Activated CD4-positive, alpha-beta T cell treated with anti-CD3 and anti-CD28 coated beads for 4 hours (primary cell): ENCODE results near the gene TMEM151B.
A peak's percentile ranks its signal among the peaks of the same experiment; 100 is the strongest.
"Not testable (repeated sequence)": the region's sequence is repeated elsewhere in the genome, so short reads cannot be mapped to it uniquely, and the experiment has no call there.

Source experiments
- DNase-seq, 2 donors: peaks; one replicate each; pipeline ENCODE4 v3.0.0-alpha.2; 2020

TMEM151B gene

GRCh38 chr6:44269921-44270525 lies at the start of gene TMEM151B:
TSS of gene TMEM151B (plus strand) at chr6:44270450. CDS start at chr6:44270743, 293 bp downstream.
- DNase-seq: no peak

GRCh38 chr6:44220913-44221290 lies 49.3 kb upstream of the TMEM151B start:
- DNase-seq: no peak

- DNase-seq: peak; percentile 63 to 66
Measured at GRCh38 chr6:44221291-44221960, 48.8 kb upstream of the TMEM151B start.

GRCh38 chr6:44221961-44222335 lies 48.3 kb upstream of the TMEM151B start:
- no peak for DNase-seq

GRCh38 chr6:44222486-44223318 lies 47.5 kb upstream of the TMEM151B start:
- peak in 1 of 2 donors; percentile 14 for DNase-seq

GRCh38 chr6:44223319-44224028 lies 46.8 kb upstream of the TMEM151B start, which contains the start of gene SLC29A1:
TSS of gene SLC29A1 (plus strand) at chr6:44223595. CDS start at chr6:44227314, 3,719 bp downstream.
- peak; percentile 84 to 85 for DNase-seq

GRCh38 chr6:44224029-44224964 lies 46.0 kb upstream of the TMEM151B start:
- peak in 1 of 2 donors; percentile 22 for DNase-seq

- no peak for DNase-seq
Measured at GRCh38 chr6:44224965-44225305, 45.3 kb upstream of the TMEM151B start.

- no peak for DNase-seq
Measured at GRCh38 chr6:44225579-44226325, 44.5 kb upstream of the TMEM151B start.

- DNase-seq: no peak
Measured at GRCh38 chr6:44226368-44227147, 43.7 kb upstream of the TMEM151B start.

GRCh38 chr6:44227148-44227793 lies 43.0 kb upstream of the TMEM151B start:
- DNase-seq: no peak

- no peak for DNase-seq
Measured at GRCh38 chr6:44228031-44228430, 42.2 kb upstream of the TMEM151B start.

- DNase-seq: no peak
Measured at GRCh38 chr6:44228433-44228832, 41.8 kb upstream of the TMEM151B start.

- no peak for DNase-seq
Measured at GRCh38 chr6:44228836-44229235, 41.4 kb upstream of the TMEM151B start.

GRCh38 chr6:44229376-44230033 lies 40.7 kb upstream of the TMEM151B start:
- no peak for DNase-seq

GRCh38 chr6:44230034-44230675 lies 40.1 kb upstream of the TMEM151B start:
- DNase-seq: no peak

GRCh38 chr6:44231426-44231825 lies 38.8 kb upstream of the TMEM151B start:
- DNase-seq: not testable (repeated sequence)

- DNase-seq: no peak
Measured at GRCh38 chr6:44232676-44233566, 37.3 kb upstream of the TMEM151B start.
